Fibroblast of pulmonary artery (primary cell): ENCODE results near the gene LRTM2.
A peak's percentile ranks its signal among the peaks of the same experiment; 100 is the strongest.

ENCODE experiments used
- DNase-seq: peaks from one replicate; pipeline ENCODE4 v3.0.0-alpha.2; 2010; ENCODE audit warnings: low read depth
- H3K4me3 ChIP-seq: replicated peaks from 2 replicates; pipeline ENCODE4 v1.5.1; 2011; ENCODE audit warnings: low read depth, mild to moderate bottlenecking, control low read depth, low read length, moderate library complexity
- TF ChIP-seq, protein P1 (sequence below): IDR thresholded peaks from 2 replicates; pipeline ENCODE4 v1.5.1; 2011; ENCODE audit warnings: mild to moderate bottlenecking, control low read depth, low read length, inconsistent platforms; ENCODE audit errors: missing control alignments

The LRTM2 gene

DNA sequence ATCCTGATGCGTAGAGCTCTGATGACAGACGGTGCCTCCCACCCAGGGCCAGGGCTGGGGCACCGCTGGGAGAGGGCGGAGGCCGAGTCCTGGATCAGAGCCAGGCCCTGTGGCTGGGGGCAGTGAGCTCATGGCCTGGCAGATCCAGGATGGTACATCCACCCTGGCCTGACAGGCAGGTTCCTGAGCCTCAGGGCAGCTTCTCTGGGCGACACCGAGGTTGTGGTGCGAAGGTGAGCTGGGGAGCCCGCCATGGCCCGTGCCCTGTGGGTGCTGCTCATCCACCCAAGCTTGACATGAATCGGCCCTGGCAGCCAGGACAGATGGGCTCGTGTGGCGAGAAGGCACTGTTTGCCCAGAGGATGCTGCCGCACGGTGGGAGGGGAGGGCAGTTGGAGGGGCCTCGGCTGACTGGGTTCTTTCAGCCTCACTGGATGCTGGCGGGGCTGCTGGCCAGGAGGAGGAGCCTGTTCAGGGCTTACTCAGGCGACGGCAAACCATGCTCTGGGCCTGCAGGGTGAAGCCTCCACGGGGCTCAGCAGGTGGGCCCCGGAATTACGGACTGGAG is 16.6 kb downstream of the LRTM2 start:
- no peak overlapping the region for H3K4me3 ChIP-seq
- TF ChIP-seq, protein P1, sequence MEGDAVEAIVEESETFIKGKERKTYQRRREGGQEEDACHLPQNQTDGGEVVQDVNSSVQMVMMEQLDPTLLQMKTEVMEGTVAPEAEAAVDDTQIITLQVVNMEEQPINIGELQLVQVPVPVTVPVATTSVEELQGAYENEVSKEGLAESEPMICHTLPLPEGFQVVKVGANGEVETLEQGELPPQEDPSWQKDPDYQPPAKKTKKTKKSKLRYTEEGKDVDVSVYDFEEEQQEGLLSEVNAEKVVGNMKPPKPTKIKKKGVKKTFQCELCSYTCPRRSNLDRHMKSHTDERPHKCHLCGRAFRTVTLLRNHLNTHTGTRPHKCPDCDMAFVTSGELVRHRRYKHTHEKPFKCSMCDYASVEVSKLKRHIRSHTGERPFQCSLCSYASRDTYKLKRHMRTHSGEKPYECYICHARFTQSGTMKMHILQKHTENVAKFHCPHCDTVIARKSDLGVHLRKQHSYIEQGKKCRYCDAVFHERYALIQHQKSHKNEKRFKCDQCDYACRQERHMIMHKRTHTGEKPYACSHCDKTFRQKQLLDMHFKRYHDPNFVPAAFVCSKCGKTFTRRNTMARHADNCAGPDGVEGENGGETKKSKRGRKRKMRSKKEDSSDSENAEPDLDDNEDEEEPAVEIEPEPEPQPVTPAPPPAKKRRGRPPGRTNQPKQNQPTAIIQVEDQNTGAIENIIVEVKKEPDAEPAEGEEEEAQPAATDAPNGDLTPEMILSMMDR: no peak
- no peak for DNase-seq

DNA sequence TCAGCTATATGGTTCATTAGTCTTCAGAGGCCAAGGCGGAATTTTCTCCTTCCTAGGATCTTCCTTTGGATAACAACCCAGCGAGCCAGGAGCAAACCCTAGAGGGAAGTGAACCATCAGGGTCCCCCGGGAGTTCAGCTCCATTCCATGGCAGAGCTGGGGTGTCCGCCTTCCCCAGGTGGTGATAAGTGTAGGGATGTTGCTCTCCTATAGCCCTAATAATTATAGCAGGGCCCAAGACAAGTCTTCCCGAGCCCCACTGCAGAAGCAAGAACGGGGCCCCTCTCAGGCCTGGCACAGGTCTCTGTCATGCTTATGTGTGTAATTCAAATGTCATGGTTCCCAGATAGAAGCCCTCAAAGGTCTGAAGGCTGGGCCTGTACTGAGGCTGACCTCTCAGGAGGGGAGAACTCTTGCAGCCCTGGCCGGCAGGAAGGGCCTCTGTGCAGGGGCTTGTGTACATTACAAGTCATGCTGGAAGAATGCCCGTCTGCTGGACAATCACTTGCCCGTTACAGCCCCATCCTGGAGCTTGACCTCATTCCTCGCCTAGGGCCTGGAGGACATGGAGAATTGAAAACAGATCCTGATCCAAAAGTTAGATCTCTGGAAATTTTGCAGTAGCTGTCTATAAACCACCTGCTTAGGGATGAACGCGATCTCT is 17.3 kb downstream of the LRTM2 start:
- H3K4me3 ChIP-seq: no peak overlapping the region
- TF ChIP-seq, protein P1: no peak
- peak; percentile 13 for DNase-seq

DNA sequence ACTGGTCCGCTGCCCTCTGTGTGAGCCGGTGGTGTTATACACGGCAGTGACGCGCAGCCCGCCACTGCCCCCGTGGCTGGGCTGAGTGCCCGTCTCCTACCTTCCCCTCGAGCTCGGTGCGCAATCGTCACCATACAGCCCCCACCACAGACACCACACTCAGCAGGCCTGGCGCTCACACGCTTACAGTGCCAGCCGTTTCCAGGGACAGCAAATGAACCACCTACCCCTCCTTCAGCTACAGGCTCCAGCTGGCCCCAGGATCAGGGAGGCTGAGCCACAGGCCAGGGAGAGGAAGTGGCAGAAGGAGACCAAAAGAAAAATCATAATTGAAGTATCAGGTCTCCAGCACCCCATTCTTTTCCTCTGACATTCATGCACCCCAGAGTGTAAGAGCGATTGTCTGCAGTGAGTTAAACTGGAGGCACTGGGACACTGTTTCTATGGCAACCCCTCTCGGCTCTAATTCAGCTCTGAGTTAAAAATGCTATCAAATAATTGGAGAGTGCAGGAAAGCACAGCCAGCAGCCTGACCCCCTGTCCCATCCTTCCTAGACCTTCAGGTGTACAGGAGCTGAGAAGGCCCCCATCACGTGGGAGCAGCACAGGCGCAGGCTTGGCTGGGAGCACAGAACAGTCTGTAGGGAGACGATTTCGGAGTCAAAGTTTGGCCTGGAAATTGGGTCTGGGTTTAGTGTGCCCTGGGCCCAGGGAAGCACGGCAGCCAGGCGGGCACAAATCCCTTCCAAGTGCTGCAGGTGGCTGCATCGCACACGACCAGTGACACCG is 18.0 kb downstream of the LRTM2 start:
- H3K4me3 ChIP-seq: no peak overlapping the region
- TF ChIP-seq, protein P1: no peak
- DNase-seq: no peak

DNA sequence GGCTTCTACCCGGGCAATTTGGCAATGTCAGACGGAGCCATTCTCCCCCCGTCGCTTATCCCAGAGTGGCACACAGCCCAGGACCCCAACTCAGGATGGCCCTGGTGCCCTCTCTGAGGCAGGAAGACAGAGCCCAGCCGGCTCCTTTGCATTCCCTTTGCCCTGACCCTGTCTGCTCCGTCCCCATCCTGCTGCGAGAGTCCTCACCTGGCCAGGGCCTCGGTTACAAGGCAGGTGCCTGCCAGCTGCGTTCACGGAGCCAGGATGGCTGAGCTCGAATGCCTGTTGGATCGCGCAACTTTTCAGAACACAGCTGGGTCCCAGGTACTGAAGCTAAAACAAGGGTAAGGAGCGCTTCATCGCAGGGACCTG is 18.6 kb downstream of the LRTM2 start:
- TF ChIP-seq, protein P1: no peak
- DNase-seq: no peak
- H3K4me3 ChIP-seq: no peak overlapping the region

DNA sequence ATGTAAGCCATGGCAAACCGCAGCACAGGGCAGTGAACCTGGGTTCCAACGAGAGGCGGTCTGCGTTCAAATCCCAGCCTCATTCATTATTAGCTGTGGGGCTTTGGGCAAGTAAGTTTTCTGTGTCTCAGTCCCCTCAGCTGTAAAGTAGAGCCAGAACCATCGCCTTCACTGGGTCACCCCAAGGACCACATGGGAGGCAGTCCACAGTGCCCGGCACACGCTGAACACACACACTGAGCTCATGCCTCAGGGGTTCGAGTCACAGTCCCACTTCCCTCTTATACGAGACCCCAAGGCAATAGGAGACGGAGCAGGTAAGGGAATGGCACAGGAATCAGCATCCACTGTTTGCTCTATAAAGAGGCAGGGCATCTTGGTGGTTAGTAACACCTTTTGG is 19.1 kb downstream of the LRTM2 start:
- TF ChIP-seq, protein P1: no peak
- H3K4me3 ChIP-seq: no peak overlapping the region
- DNase-seq: no peak

DNA sequence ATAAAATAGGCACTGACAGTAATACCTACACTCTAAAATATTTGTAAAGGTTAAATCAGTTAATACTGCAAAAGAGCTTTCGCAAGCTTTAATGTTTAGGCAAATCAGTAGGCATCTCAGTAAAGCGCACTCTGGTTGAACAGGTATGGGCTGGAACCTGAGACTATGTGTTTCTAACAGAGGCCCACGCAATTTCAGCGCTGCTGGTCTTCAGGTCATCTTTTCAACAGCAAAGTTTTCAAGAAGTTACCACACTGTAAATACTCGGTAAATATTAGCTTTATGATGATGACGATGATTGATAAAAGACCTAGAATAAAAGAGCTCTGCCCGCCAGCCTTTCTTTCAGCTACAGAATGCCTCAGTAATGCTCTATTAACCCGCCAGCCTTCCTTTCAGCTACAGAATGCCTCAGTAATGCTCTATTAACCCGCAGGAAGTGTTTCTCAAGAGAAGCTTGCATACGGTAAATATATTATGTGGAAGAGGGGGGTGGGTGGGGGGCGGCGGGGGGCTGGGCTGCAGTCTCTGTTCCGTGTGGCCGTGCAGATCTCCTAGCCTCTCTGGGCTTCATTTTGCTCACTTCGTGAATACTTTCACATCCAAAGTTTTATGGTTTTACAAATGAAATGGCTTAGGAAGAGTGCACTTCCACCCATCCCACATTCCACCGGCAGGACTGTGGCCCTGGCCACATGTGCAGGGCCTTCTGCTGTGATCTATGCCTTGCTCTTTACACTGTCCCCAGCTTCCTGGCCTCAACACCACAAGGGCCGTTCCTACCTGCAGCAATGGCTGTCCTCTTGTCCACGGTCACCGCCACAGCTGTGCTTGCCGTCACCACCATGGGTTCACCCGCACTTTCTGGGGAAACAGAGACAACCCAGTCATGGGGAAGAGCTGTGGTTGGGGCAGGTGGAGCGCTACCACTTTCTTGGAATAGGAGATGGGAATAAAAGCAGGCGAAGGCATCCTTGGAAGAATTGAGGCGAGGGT is 19.9 kb downstream of the LRTM2 start:
- H3K4me3 ChIP-seq: no peak overlapping the region
- TF ChIP-seq, protein P1: no peak
- DNase-seq: no peak
